NT2/D1 (cell line): ENCODE measurements around the gene RCVRN.

Experiments
- DNase-seq: peaks from one replicate; pipeline ENCODE4 v3.0.0-alpha.2; 2011; ENCODE audit warnings: low read depth, low spot score
- H3K27me3 ChIP-seq: 2 replicates; pipeline ENCODE4 v1.6.0; 2011; ENCODE audit warnings: mild to moderate bottlenecking; ENCODE audit not compliant: insufficient read length, insufficient read depth
- H3K36me3 ChIP-seq: 2 replicates; pipeline ENCODE4 v1.6.1; 2011; ENCODE audit warnings: mild to moderate bottlenecking, low read length, mixed read lengths; ENCODE audit not compliant: insufficient read depth, insufficient read length
- H3K4me1 ChIP-seq: 2 replicates; pipeline ENCODE4 v1.5.1; 2011; ENCODE audit not compliant: insufficient read depth, insufficient read length
- H3K4me3 ChIP-seq: 2 replicates; pipeline ENCODE4 v1.5.1; 2011; ENCODE audit warnings: low read depth; ENCODE audit not compliant: insufficient read length
- H3K9ac ChIP-seq: 2 replicates; pipeline ENCODE4 v1.6.0; 2011; ENCODE audit warnings: low read depth; ENCODE audit not compliant: insufficient read length
- H3K9me3 ChIP-seq: 2 replicates; pipeline ENCODE4 v1.5.1; 2011; ENCODE audit warnings: mild to moderate bottlenecking, low read length; ENCODE audit not compliant: insufficient read depth
- SUZ12 ChIP-seq: IDR thresholded peaks from 2 replicates; pipeline ENCODE4 v1.6.1; 2011; ENCODE audit not compliant: insufficient read length, insufficient read depth; ENCODE audit errors: extremely low read depth
- YY1 ChIP-seq: IDR thresholded peaks from 2 replicates; pipeline ENCODE4 v1.6.1; 2011; ENCODE audit not compliant: insufficient read length, insufficient read depth
- ZNF274 ChIP-seq: IDR thresholded peaks from 2 replicates; pipeline ENCODE4 v1.6.1; 2011; ENCODE audit warnings: mild to moderate bottlenecking, low read depth, low read length

The RCVRN gene

GRCh38 chr17:9932491-9932890, 27.4 kb upstream of the RCVRN start:
- no peak overlapping the region for H3K4me3 ChIP-seq
- H3K9ac ChIP-seq, result no peak overlapping the region
- H3K27me3 ChIP-seq, result no peaks in the 10 kb centered on the region
- no peak for DNase-seq
- peaks cover 16% of the 10 kb centered on the region for H3K36me3 ChIP-seq
- H3K9me3 ChIP-seq, result no peaks in the 10 kb centered on the region; the same call in 1 of the 2 replicates
- TF ChIP-seq ZNF274 (no peak), SUZ12 (no peak), YY1 (no peak)
- H3K4me1 ChIP-seq, result peaks cover 2% of the 10 kb centered on the region

- peaks cover 16% of the 10 kb centered on the region for H3K36me3 ChIP-seq
Observed at GRCh38 chr17:9931144-9931741, 26.2 kb upstream of the RCVRN start.

GRCh38 chr17:9929871-9930270, 24.8 kb upstream of the RCVRN start:
- H3K9me3 ChIP-seq, result no peaks in the 10 kb centered on the region
- DNase-seq, result no peak
- peaks cover 2% of the 10 kb centered on the region for H3K4me1 ChIP-seq
- no peaks in the 10 kb centered on the region for H3K27me3 ChIP-seq
- H3K36me3 ChIP-seq, result peaks cover 17% of the 10 kb centered on the region
- TF ChIP-seq ZNF274, result no peak
- TF ChIP-seq SUZ12, result no peak
- TF ChIP-seq YY1, result no peak
- H3K4me3 ChIP-seq, result no peak overlapping the region
- H3K9ac ChIP-seq, result no peak overlapping the region

More at GRCh38 chr17:9931144-9931741, 26.2 kb upstream of the RCVRN start:
- no peaks in the 10 kb centered on the region; the same call in 1 of the 2 replicates for H3K9me3 ChIP-seq
- DNase-seq, result no peak
- peaks cover 2% of the 10 kb centered on the region for H3K4me1 ChIP-seq
- TF ChIP-seq SUZ12 (no peak), YY1 (no peak), ZNF274 (no peak)
- H3K27me3 ChIP-seq, result no peaks in the 10 kb centered on the region
- no peak overlapping the region for H3K4me3 ChIP-seq
- no peak overlapping the region for H3K9ac ChIP-seq

GRCh38 chr17:9928601-9929333, 23.7 kb upstream of the RCVRN start:
- Histone ChIP-seq H3K27me3 (no peaks in the 10 kb centered on the region), H3K9ac (no peak overlapping the region), H3K4me3 (no peak overlapping the region), H3K36me3 (peaks cover 13% of the 10 kb centered on the region), H3K9me3 (no peaks in the 10 kb centered on the region), H3K4me1 (peaks cover 2% of the 10 kb centered on the region)
- DNase-seq, result peak; percentile 58
- no peak for TF ChIP-seq ZNF274
- no peak for TF ChIP-seq SUZ12
- no peak for TF ChIP-seq YY1

- DNase-seq, result no peak
- H3K4me3 ChIP-seq, result no peak overlapping the region
- peaks cover 10% of the 10 kb centered on the region for H3K36me3 ChIP-seq
- no peaks in the 10 kb centered on the region for H3K27me3 ChIP-seq
- no peaks in the 10 kb centered on the region for H3K9me3 ChIP-seq
- no peak for TF ChIP-seq YY1
- no peak for TF ChIP-seq ZNF274
- TF ChIP-seq SUZ12, result no peak
- H3K9ac ChIP-seq, result no peak overlapping the region
- H3K4me1 ChIP-seq, result peaks cover 2% of the 10 kb centered on the region
Observed at GRCh38 chr17:9926150-9926804, 21.2 kb upstream of the RCVRN start.

- Histone ChIP-seq H3K4me1 (peaks cover 2% of the 10 kb centered on the region), H3K9ac (no peak overlapping the region), H3K36me3 (peaks cover 4% of the 10 kb centered on the region), H3K9me3 (no peaks in the 10 kb centered on the region), H3K27me3 (no peaks in the 10 kb centered on the region), H3K4me3 (no peak overlapping the region)
- no peak for TF ChIP-seq ZNF274
- TF ChIP-seq SUZ12, result no peak
- no peak for TF ChIP-seq YY1
- DNase-seq, result no peak
Observed at GRCh38 chr17:9925457-9925856, 20.4 kb upstream of the RCVRN start.

- TF ChIP-seq YY1 (no peak), ZNF274 (no peak), SUZ12 (no peak)
- H3K9me3 ChIP-seq, result no peaks in the 10 kb centered on the region
- H3K4me3 ChIP-seq, result no peak overlapping the region
- no peaks in the 10 kb centered on the region for H3K27me3 ChIP-seq
- peaks cover 2% of the 10 kb centered on the region for H3K4me1 ChIP-seq
- no peak overlapping the region for H3K9ac ChIP-seq
- H3K36me3 ChIP-seq, result peaks cover 4% of the 10 kb centered on the region
- peak; percentile 49 for DNase-seq
Observed at GRCh38 chr17:9924735-9925191, 19.7 kb upstream of the RCVRN start.
